Fibroblast of mammary gland (primary cell): ENCODE data around the gene ATF2.
A peak's percentile ranks its signal among the peaks of the same experiment; 100 is the strongest.

ENCODE experiments used
- DNase-seq: peaks from one replicate; pipeline ENCODE4 v3.0.0-alpha.2; 2010; ENCODE audit warnings: low read depth
- H3K4me3 ChIP-seq: 2 replicates; pipeline ENCODE4 v1.5.1; 2011; ENCODE audit warnings: low read depth, mild to moderate bottlenecking, low read length, moderate library complexity; ENCODE audit not compliant: control insufficient read depth
- TF ChIP-seq, protein P1 (sequence below): conservative IDR thresholded peaks from 2 replicates; pipeline ENCODE4 v1.5.1; 2011; ENCODE audit warnings: low read depth, low read length, inconsistent platforms; ENCODE audit not compliant: control insufficient read depth, insufficient read depth

ATF2 gene

DNA sequence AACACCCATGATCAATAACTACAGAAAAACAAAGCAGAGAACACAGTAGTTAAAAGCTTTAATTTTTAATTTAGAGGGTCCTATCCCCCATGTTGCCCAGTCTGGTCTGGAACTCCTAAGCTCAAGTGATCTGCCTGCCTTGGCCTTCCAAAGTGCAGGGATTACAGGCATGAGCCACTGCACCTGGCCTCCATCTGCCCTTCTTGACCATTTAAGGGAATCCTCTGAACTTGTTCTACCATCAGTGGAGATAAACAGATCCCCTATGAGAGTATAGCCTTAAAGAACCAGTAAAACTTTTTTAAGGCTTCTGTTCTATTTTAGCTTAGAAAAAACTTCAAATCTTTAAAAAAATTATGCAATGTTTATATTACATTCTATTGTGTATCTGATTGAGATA, 27.0 kb upstream of the ATF2 start:
- DNase-seq = no peak
- TF ChIP-seq, protein P1, sequence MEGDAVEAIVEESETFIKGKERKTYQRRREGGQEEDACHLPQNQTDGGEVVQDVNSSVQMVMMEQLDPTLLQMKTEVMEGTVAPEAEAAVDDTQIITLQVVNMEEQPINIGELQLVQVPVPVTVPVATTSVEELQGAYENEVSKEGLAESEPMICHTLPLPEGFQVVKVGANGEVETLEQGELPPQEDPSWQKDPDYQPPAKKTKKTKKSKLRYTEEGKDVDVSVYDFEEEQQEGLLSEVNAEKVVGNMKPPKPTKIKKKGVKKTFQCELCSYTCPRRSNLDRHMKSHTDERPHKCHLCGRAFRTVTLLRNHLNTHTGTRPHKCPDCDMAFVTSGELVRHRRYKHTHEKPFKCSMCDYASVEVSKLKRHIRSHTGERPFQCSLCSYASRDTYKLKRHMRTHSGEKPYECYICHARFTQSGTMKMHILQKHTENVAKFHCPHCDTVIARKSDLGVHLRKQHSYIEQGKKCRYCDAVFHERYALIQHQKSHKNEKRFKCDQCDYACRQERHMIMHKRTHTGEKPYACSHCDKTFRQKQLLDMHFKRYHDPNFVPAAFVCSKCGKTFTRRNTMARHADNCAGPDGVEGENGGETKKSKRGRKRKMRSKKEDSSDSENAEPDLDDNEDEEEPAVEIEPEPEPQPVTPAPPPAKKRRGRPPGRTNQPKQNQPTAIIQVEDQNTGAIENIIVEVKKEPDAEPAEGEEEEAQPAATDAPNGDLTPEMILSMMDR = no peak
- H3K4me3 ChIP-seq = no peak overlapping the region

DNA sequence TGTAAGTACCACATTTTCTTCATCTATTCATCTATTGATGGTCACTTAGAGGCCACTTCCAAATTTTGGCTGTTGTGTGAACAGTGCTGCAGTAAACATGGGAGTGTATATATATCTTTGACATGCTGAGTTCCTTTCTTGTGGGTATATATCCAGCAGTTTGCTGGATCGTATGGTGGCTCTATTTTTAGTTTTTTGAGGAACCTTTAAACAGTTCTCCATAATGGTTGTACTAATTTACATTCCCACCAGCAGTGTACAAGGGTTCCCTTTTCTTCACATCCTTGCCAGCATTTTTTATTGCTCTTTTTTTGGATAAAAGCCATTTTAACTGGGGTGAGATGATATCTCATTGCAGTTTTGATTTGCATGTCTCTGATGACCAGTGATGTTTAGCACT, 20.8 kb upstream of the ATF2 start:
- TF ChIP-seq, protein P1 = no peak
- no peak for DNase-seq
- no peak overlapping the region for H3K4me3 ChIP-seq

DNA sequence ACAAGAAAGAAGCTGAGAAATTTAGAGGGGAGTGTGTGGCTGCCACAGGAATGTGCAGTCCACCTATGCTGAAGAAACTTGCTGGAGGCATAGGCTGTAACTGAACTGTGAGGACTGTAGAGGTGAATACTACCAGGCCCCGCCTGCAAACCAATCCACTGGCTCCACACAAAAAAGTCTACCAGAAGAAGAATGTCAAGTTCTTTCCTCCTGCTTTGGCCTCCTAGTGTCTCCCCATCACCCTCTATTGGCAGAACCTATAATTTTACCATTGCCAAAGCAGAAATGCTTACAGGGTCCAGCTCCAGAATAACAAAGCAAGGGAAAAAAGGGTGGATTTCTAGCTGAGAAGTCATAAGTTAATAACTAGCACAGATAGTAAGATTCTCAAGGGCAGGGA, 19.4 kb upstream of the ATF2 start:
- TF ChIP-seq, protein P1 = peak; percentile 23
- DNase-seq = peak; percentile 25
- H3K4me3 ChIP-seq = no peak overlapping the region

DNA sequence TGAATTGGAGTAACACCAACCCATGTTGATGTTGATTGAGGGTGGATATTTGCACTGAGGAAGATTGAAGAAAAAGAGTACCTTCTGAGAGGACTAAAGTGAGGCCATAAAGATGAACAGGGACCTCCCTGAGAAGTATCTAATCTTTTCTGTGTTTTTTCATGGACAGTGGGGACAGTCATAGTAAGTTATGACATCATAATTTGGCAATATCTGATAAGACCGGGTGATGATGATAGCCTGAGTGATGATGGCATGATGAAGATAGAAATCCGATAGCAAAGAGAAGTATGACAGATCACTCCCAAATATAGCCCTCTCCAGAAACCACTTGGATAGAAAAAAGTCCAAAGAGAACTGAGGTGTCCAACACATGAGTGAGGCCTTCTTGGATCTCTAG, 15.7 kb upstream of the ATF2 start:
- DNase-seq = no peak
- TF ChIP-seq, protein P1 = no peak
- no peak overlapping the region for H3K4me3 ChIP-seq

DNA sequence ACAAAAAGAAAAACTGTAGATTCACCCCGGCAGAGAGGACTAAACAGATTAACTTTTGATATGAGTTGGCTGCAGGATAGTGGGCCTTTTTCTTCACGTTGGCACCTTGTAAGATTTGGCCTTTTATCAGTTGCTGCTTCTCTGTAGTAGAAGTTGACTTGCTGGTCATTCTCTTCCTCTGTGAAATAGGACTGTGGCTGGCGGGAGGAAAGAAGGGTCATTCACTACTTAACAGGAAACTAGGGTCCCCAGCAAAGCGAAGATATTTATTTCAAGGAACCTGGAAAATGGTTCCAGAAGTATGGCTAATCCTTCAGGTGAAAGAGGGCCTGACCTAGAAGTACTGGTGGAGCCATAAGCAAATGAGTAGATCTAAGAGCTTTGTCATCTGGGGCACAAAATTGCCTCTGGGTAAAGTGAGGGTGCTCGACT, 13.9 kb upstream of the ATF2 start:
- H3K4me3 ChIP-seq = peak overlapping the region; percentile 78
- no peak for DNase-seq
- TF ChIP-seq, protein P1 = no peak

DNA sequence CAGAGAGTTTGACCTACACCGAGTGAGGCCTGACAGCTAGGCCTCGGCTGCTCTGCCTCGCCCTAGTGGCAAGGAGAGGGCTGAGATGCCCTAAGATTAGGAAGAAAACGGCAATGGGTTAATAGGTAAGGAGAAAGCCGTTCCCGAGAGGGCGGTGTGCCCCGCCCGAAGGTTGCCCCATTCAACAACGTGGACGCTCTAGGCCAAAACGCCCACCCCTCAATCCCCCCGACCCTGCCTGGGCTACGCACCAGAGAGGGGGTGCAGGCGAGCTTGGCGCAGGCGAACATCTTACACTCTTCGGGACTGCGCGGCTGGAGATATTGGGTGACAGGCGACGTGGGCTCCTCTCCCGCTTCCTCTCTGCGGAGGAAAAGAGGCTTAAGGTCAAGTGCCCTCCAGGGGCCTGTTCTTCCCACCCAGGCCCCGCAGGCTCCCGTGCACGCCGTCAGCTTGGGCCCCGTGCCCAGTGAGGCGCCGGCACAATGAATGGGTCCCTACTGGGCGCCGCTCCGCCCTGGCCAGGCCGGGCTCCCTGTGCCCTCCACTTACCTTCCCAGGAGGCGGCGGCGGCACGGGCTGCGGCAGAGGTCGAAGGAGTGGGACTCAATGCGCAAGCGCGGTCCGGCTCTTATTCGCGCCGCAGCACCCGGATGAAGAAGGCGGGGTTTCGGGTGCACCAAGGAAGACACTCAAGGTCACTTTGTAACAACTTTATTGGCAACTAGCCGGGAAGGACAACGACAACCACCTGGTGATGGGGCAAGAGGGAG, 13.3 kb upstream of the ATF2 start, which contains the start of gene ATP5MC3:
Gene ATP5MC3, minus strand, starts transcription at position 607 of the 773 bp plus-strand sequence. Its CDS starts 317 bp downstream, at position 290.
- H3K4me3 ChIP-seq = peak within 1 kb of the TSS; percentile 78
- peak; percentile 93 for DNase-seq
- TF ChIP-seq, protein P1 = peak; percentile 9

DNA sequence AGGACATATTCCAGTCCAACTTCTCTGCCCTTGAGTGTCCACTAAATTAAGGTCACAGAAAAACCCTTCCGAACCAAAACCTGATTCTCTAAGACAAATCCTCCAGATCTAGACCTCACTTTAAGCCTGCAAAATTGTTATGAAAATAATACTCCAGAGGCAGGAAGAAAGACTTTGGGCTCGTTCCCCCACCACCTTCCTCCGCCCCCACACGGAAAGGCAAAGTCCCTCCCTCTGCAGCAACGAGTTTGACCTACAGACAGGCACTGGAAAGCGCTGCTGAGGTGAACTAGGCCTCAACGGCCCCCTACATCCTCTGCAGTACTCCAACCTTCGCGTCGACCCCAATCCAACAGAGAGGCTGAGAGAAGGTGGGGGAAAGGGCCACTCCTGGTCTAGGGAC, 12.7 kb upstream of the ATF2 start:
- TF ChIP-seq, protein P1 = no peak
- H3K4me3 ChIP-seq = peak overlapping the region; percentile 78
- peak; percentile 56 for DNase-seq
